CD4-positive, CD25-positive, alpha-beta regulatory T cell (primary cell): ENCODE data around the gene OPRM1. TPM values are rescaled to one million over a fixed set of nuclear protein-coding genes. Genes with fewer than 3 reads are reported as not detected.
A peak's percentile ranks its signal among the peaks of the same experiment; 100 is the strongest.

Source experiments
- ATAC-seq, 2 donors: fragments of 150-1000 bp; cut with Tn5 transposase; one replicate each; pipeline ENCODE4 v1.10.0; 2021; ENCODE audit warnings: low read depth in 2 of 2, moderate number of reproducible peaks in 2 of 2, moderate library complexity in 1 of 2
- DNase-seq, 3 donors: peaks; one replicate each; pipeline versions ENCODE4 v3.0.0 to v3.0.0-alpha.2; 2012 to 2022; ENCODE audit warnings: mixed read lengths in 1 of 3
- H3K27ac ChIP-seq: one replicate; pipeline ENCODE4 v1.7.0; 2013; ENCODE audit warnings: mild to moderate bottlenecking, low read length; ENCODE audit not compliant: insufficient read depth, poor library complexity, severe bottlenecking
- H3K27me3 ChIP-seq: one replicate; pipeline ENCODE4 v1.7.0; 2013; ENCODE audit warnings: low read length; ENCODE audit not compliant: control insufficient read depth, insufficient read depth
- H3K36me3 ChIP-seq: one replicate; pipeline ENCODE4 v1.7.0; 2013; ENCODE audit warnings: mild to moderate bottlenecking, low read length, moderate library complexity; ENCODE audit not compliant: control insufficient read depth, insufficient read depth
- H3K4me1 ChIP-seq: 2 replicates; pipeline ENCODE4 v1.7.0; 2013; ENCODE audit warnings: mild to moderate bottlenecking, low read length; ENCODE audit not compliant: insufficient read depth, control insufficient read depth, poor library complexity, severe bottlenecking
- H3K4me3 ChIP-seq: one replicate; pipeline ENCODE4 v1.7.0; 2013; ENCODE audit warnings: low read depth, mild to moderate bottlenecking, low read length, moderate library complexity
- H3K9me3 ChIP-seq, 2 experiments: 1 replicate in 1 of 2; 2 replicates in 1 of 2; pipeline ENCODE4 v1.7.0; 2013; ENCODE audit warnings: low read length in 2 of 2, mild to moderate bottlenecking in 1 of 2, moderate library complexity in 1 of 2; ENCODE audit not compliant: control insufficient read depth in 2 of 2
- H3K27ac Mint-ChIP-seq, 3 donors: one replicate each; pipeline ENCODE4 v1.8.0; 2020 to 2022; ENCODE audit warnings: mild to moderate bottlenecking in 3 of 3, mixed read lengths in 3 of 3, moderate library complexity in 2 of 3
- H3K27me3 Mint-ChIP-seq: one replicate; pipeline ENCODE4 v1.8.0; 2022; ENCODE audit warnings: mild to moderate bottlenecking, mixed read lengths
- H3K36me3 Mint-ChIP-seq: one replicate; pipeline ENCODE4 v1.8.0; 2020; ENCODE audit warnings: mixed read lengths
- H3K4me1 Mint-ChIP-seq, 4 donors: one replicate each; pipeline ENCODE4 v1.8.0; 2020 to 2022; ENCODE audit warnings: mixed read lengths in 4 of 4, mild to moderate bottlenecking in 1 of 4
- H3K4me3 Mint-ChIP-seq, 4 donors: one replicate each; pipeline ENCODE4 v1.8.0; 2020 to 2022; ENCODE audit warnings: mild to moderate bottlenecking in 4 of 4, mixed read lengths in 4 of 4, moderate library complexity in 3 of 4
- H3K9me3 Mint-ChIP-seq, 7 donors: one replicate each; pipeline ENCODE4 v1.8.0; 2020 to 2022; ENCODE audit warnings: mixed read lengths in 7 of 7, mild to moderate bottlenecking in 3 of 7, moderate library complexity in 2 of 7
- polyA plus RNA-seq, 4 donors: library from polyadenylated mRNA; unstranded; fragments of 300-500 nt; fragmentation: Illumina TruSeq; gene quantifications; one replicate each; pipeline ENCODE4 v1.2.3, GENCODE V29; 2021
- total RNA-seq: library from RNA; stranded (reverse); gene quantifications from one replicate; pipeline ENCODE4 v1.2.3, GENCODE V29; 2022

The OPRM1 gene
- total and polyA plus RNA-seq, 5 donors from 2014 or later, result not detected

DNA sequence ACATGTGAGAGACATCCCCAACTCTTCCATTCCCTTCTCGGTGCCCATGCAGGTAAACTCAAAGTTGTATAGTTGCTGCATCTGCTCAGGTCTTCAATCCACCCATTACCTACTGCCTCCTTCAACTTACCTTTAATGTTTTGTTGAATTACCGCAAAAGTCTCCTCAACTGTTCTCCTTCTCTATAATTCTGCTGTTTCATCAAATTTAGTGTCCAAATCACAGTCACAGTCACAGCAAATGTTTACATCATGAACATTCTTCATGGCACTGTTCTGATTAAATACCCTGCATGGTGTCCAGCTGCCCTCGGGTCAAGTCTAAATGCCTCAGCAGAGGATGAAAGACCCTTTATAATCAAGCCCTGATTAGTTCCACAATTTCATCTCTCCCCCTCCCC lies 187.4 kb downstream of the OPRM1 start:
- H3K9me3 ChIP-seq, result no peaks in the 10 kb centered on the region
- Mint-ChIP-seq H3K9me3 (no peaks in the 10 kb centered on the region), H3K4me1 (peaks cover 52 to 87% (median 70%) of the 10 kb centered on the region in 4 donors), H3K27ac (peak overlapping the region; percentile 5 to 93 (median 75)), H3K27me3 (no peaks in the 10 kb centered on the region), H3K36me3 (peaks cover 35% of the 10 kb centered on the region), H3K4me3 (peak overlapping the region in 2 of 4 donors; percentile 21 to 63)
- DNase-seq (no peak), ATAC-seq (no peak)
- no peak overlapping the region for H3K4me3 ChIP-seq
- no peaks in the 10 kb centered on the region for H3K27me3 ChIP-seq
- H3K4me1 ChIP-seq, result peaks cover 80% of the 10 kb centered on the region
- H3K36me3 ChIP-seq, result peaks cover 38% of the 10 kb centered on the region
- H3K27ac ChIP-seq, result no peak overlapping the region

DNA sequence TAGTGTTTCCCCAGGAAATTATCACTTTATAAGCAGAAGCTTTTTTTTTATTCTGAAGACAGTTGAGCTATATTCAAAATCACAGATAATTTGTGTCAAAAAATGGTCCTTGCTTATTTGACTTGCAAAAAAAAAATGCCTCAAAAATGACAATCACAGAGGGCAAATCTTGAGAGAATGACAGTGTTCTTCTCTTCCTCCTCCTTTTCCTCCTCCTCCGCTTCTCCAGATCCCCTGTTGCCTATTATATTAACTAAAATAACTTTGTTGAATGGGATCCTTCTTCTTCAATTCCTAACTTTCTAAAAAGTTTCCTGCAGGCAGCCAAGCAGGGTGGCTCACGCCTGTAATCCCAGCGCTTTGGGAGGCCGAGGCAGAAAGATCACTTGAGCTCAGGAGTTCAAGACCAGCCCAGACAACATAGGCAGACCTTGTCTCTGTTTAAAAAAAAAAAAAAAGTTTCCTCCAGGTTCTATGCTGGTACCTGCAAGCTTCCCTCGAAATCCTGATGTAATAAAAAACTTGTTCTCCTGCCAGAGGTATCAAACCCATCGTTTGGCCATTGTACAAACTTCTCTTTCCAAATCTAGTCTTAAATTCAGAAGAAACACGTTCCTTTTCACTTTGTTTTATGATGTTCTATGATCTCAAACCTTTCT lies 189.0 kb downstream of the OPRM1 start:
- H3K9me3 Mint-ChIP-seq, result no peaks in the 10 kb centered on the region
- Histone ChIP-seq H3K9me3 (no peaks in the 10 kb centered on the region), H3K4me3 (peak overlapping the region; percentile 12), H3K36me3 (peaks cover 26% of the 10 kb centered on the region), H3K27ac (no peak overlapping the region), H3K4me1 (peaks cover 88% of the 10 kb centered on the region), H3K27me3 (no peaks in the 10 kb centered on the region)
- peak overlapping the region; percentile 22 to 88 (median 81) for H3K27ac Mint-ChIP-seq
- H3K4me1 Mint-ChIP-seq, result peaks cover 56 to 87% (median 71%) of the 10 kb centered on the region in 4 donors
- no peak for ATAC-seq
- H3K36me3 Mint-ChIP-seq, result peaks cover 22% of the 10 kb centered on the region
- H3K4me3 Mint-ChIP-seq, result peak overlapping the region in 3 of 4 donors; percentile 20 to 47 (median 25)
- H3K27me3 Mint-ChIP-seq, result no peaks in the 10 kb centered on the region
- no peak for DNase-seq

DNA sequence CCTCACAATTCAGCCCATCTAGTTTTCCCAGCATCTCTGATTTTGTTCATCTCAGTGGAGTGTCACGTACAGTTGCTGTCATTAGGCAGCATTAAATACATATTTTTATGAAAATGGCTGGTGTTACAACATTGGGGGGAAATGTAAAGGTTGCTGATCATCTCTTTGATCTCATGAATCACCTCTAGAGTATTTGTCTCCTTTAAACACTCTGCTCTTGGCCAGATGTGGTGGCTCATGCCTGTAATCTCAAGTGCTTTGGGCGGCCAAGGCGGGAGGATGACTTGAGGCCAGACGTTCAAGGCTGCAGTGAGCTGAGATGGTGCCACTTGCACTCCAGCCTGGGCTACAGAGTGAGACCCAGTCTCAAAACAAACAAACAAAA lies 189.5 kb downstream of the OPRM1 start:
- peak overlapping the region; percentile 22 to 88 (median 81) for H3K27ac Mint-ChIP-seq
- Histone ChIP-seq H3K36me3 (peaks cover 25% of the 10 kb centered on the region), H3K27ac (peak overlapping the region; percentile 74), H3K9me3 (no peaks in the 10 kb centered on the region), H3K4me1 (peaks cover 89% of the 10 kb centered on the region), H3K4me3 (peak overlapping the region; percentile 12), H3K27me3 (no peaks in the 10 kb centered on the region)
- no peak for ATAC-seq
- peaks cover 18% of the 10 kb centered on the region for H3K36me3 Mint-ChIP-seq
- peaks cover 55 to 87% (median 71%) of the 10 kb centered on the region in 4 donors for H3K4me1 Mint-ChIP-seq
- no peak for DNase-seq
- H3K9me3 Mint-ChIP-seq, result no peaks in the 10 kb centered on the region
- H3K27me3 Mint-ChIP-seq, result no peaks in the 10 kb centered on the region
- H3K4me3 Mint-ChIP-seq, result peak overlapping the region in 3 of 4 donors; percentile 20 to 47 (median 25)

DNA sequence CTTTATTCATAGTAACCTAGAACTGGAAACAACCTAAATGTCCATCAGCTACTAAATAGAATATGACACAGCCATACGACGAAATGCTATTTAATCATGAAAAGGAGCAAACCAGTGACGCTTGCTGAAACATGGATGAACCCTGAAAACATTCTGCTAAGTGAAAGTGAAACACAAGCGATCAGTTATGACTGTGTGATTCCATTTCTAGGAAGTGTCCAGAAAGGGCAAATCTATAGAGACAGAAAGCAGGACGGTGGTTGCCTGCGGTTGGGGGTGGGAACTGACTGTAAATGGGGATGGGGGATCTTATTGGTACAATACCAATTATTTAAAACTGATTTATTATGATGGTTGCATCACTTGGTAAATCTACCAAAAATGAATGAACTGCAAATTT lies 190.7 kb downstream of the OPRM1 start:
- Mint-ChIP-seq H3K9me3 (no peaks in the 10 kb centered on the region), H3K36me3 (peaks cover 22% of the 10 kb centered on the region), H3K27ac (peak overlapping the region; percentile 88 to 89 (median 88)), H3K4me1 (peaks cover 52 to 87% (median 72%) of the 10 kb centered on the region in 4 donors), H3K4me3 (peak overlapping the region; percentile 65 to 95 (median 82)), H3K27me3 (no peaks in the 10 kb centered on the region)
- peaks cover 28% of the 10 kb centered on the region for H3K36me3 ChIP-seq
- no peaks in the 10 kb centered on the region for H3K27me3 ChIP-seq
- peak overlapping the region; percentile 74 for H3K27ac ChIP-seq
- H3K4me1 ChIP-seq, result peaks cover 90% of the 10 kb centered on the region
- H3K4me3 ChIP-seq, result peak overlapping the region; percentile 89
- peak; percentile 52 to 54 for ATAC-seq
- peak in 2 of 3 donors; percentile 44 to 89 for DNase-seq
- H3K9me3 ChIP-seq, result no peaks in the 10 kb centered on the region

DNA sequence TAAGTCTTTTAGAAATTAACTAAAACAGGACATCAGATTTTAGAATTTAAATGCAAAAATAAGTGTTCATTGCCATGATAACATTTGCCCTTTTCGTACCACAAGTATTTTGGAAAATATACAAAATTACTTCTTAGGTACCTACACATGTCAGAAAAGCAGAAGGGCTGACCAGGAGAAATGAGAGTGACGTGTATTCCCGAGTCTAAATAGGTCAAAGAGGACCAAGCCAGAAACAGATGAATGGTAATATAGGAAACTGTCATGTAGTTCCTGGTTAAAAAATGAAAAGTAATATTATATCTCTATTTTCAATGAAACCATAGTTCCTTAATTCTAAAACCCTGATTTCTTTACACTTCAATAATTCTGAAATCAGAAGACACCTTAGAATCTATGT lies 191.4 kb downstream of the OPRM1 start:
- H3K27ac ChIP-seq, result peak overlapping the region; percentile 74
- Mint-ChIP-seq H3K4me3 (peak overlapping the region; percentile 65 to 95 (median 82)), H3K27ac (peak overlapping the region; percentile 88 to 89 (median 88)), H3K4me1 (peaks cover 53 to 84% (median 72%) of the 10 kb centered on the region in 4 donors), H3K27me3 (no peaks in the 10 kb centered on the region), H3K36me3 (peaks cover 20% of the 10 kb centered on the region), H3K9me3 (no peaks in the 10 kb centered on the region)
- ATAC-seq, result no peak
- H3K36me3 ChIP-seq, result peaks cover 28% of the 10 kb centered on the region
- no peak for DNase-seq
- H3K4me3 ChIP-seq, result peak overlapping the region; percentile 89
- H3K27me3 ChIP-seq, result no peaks in the 10 kb centered on the region
- no peaks in the 10 kb centered on the region for H3K9me3 ChIP-seq
- H3K4me1 ChIP-seq, result peaks cover 85% of the 10 kb centered on the region

DNA sequence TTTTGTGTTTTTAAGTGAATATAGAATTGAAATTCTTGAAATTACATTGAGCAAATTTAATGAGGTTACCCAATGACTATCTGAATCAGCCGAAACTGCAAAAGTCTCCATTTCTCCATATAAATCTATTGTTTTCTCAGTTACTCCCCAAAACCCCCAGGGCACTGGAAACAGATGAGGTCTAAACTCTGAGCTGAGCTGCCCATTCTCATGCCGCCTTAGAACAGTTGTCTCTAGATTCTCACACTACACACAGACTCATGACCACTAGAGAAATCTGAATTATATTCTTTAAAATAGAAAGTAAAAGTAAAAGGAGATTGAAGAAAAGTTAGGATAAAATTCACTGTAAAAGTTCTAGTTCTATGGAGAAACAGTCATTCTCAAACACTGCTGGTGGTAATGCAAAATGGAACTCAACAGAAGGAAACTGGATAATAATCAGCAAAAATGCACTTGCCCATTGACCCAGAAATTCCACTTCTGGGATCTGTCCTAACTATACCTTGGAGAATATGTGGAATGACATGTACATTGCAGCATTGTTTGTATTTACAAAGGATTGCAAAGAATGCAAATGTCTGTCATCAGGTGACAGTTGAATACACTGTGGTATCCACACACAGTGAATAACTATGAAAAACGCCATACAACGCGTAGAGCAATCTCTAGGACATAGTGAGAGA lies 192.0 kb downstream of the OPRM1 start:
- Mint-ChIP-seq H3K36me3 (peaks cover 16% of the 10 kb centered on the region), H3K27me3 (no peaks in the 10 kb centered on the region), H3K9me3 (no peaks in the 10 kb centered on the region), H3K4me1 (peaks cover 53 to 84% (median 72%) of the 10 kb centered on the region in 4 donors), H3K4me3 (peak overlapping the region; percentile 55 to 84 (median 72)), H3K27ac (peak overlapping the region; percentile 88 to 92 (median 90))
- peaks cover 84% of the 10 kb centered on the region for H3K4me1 ChIP-seq
- no peak for ATAC-seq
- peaks cover 24% of the 10 kb centered on the region for H3K36me3 ChIP-seq
- no peaks in the 10 kb centered on the region for H3K27me3 ChIP-seq
- peak overlapping the region; percentile 74 for H3K27ac ChIP-seq
- no peaks in the 10 kb centered on the region for H3K9me3 ChIP-seq
- peak overlapping the region; percentile 89 for H3K4me3 ChIP-seq
- no peak for DNase-seq

DNA sequence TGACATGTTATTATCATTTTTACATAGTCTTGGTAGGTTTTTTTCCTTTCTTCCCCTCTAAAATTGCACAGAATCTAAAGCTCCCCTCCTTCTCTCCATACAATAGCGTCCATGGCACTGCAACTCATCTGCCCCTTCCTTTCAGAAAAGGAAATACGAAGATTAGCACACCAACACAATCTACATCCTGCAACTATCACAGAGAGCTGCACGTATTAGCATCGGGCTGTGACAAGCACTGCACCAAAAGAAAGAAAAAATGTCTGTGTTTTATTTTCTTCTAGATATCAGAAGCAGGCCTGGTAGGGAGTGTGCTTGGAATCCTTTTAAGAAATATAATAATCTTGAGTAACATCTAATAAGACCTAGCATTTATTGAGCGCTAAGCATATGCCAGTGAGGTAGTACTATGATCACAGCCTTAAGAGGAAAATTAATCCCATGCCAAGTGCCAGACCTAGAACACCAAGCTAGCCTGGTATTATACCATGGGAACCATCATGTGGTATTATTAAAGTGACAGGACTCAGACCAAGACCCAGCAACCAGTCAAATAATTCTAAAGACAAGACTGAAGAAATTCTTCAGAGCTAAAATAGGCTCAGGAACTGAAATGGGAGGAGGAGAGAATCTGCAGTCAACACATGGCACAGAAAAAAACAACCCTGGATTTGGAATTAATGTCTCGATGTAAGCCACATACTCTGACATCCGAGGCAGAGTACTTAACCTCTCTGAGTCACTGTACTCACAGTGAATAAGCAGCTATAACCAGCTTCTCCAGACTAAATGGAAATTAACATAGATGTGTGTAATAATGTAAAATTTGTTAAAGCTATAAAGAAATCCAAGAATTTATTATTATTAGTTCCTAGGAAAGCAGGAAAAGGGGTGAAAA lies 193.2 kb downstream of the OPRM1 start:
- H3K27me3 Mint-ChIP-seq, result no peaks in the 10 kb centered on the region
- Histone ChIP-seq H3K4me1 (peaks cover 87% of the 10 kb centered on the region), H3K4me3 (peak overlapping the region; percentile 89), H3K27me3 (no peaks in the 10 kb centered on the region), H3K27ac (peak overlapping the region; percentile 74), H3K9me3 (no peaks in the 10 kb centered on the region), H3K36me3 (peaks cover 20% of the 10 kb centered on the region)
- H3K27ac Mint-ChIP-seq, result peak overlapping the region; percentile 88 to 92 (median 90)
- H3K36me3 Mint-ChIP-seq, result peaks cover 15% of the 10 kb centered on the region
- H3K4me3 Mint-ChIP-seq, result peak overlapping the region; percentile 55 to 84 (median 72)
- H3K4me1 Mint-ChIP-seq, result peaks cover 61 to 89% (median 76%) of the 10 kb centered on the region in 4 donors
- ATAC-seq (peak; percentile 72 to 73), DNase-seq (peak in 2 of 3 donors; percentile 33 to 64)
- no peaks in the 10 kb centered on the region for H3K9me3 Mint-ChIP-seq
